NCI-H345 (cell line): ENCODE results near the gene ADGRG1.
A peak's percentile ranks its signal among the peaks of the same experiment; 100 is the strongest.

ENCODE experiments used
- DNase-seq: peaks from one replicate; lab custom pipeline; 2025; lab: John Stamatoyannopoulos, UW

Gene ADGRG1

DNA sequence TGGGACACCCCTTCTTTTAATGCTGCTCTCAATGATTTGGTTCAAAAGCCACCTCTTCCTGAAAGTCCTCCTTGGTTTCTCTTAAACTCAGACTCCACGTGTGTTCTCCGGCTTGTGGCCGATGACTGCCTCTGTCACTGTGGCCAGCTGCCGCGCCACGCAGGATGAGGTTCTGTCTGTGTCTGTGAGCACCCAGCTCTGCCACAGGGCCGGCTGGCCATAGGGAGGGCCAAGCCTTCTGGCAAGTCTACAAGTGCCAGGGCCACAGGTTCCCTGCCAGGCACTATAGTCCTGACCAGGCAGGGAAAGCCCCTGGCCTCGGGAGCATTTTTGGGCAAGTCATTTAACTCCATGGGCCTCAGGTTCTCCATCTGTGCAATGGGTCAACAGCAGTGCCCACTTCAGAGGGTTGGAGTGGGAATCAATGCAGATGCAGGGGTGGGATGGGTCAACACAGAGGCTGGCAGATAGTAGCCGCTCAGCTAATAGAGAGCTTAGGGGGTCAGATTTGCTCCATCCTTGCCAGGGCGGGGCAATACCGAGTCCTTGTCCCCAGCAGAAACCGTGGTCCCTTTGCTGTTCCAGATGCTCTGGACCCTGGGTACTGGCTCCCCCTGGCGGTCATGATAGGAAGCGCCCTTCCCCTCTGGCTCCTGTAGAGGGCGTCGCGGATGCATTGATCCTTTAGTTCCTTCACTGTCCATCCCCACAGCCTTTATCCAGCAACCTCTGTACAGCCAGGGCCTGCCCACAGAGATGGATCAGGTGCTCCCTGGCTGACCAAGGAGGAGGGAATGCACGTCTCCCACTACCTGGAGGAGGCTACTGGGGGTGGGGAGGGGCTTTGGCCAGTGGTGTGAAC is 20.4 kb downstream of the ADGRG1 start:
- peak; percentile 44 for DNase-seq

GRCh38 chr16:57649443-57649751 is 21.0 kb downstream of the ADGRG1 start:
- no peak for DNase-seq

DNA sequence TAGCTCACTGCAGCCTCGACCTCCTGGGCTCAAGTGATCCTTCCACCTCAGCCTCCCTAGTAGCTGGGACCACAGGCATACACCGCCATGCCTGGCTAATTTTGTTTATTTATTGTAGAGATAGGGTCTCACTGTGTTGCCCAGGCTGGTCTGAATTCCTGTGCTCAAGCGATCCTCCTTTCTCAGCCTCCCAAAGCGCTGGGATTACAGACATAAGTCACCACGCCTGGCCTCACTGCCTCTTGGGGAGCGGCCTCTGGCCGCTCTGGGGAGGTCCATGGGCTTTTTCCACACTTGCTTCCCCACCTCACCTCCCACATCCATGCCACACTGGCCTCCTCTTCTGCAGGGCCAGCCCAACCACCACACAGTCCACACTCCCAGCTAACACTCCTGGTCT is 21.4 kb downstream of the ADGRG1 start:
- no peak for DNase-seq

DNA sequence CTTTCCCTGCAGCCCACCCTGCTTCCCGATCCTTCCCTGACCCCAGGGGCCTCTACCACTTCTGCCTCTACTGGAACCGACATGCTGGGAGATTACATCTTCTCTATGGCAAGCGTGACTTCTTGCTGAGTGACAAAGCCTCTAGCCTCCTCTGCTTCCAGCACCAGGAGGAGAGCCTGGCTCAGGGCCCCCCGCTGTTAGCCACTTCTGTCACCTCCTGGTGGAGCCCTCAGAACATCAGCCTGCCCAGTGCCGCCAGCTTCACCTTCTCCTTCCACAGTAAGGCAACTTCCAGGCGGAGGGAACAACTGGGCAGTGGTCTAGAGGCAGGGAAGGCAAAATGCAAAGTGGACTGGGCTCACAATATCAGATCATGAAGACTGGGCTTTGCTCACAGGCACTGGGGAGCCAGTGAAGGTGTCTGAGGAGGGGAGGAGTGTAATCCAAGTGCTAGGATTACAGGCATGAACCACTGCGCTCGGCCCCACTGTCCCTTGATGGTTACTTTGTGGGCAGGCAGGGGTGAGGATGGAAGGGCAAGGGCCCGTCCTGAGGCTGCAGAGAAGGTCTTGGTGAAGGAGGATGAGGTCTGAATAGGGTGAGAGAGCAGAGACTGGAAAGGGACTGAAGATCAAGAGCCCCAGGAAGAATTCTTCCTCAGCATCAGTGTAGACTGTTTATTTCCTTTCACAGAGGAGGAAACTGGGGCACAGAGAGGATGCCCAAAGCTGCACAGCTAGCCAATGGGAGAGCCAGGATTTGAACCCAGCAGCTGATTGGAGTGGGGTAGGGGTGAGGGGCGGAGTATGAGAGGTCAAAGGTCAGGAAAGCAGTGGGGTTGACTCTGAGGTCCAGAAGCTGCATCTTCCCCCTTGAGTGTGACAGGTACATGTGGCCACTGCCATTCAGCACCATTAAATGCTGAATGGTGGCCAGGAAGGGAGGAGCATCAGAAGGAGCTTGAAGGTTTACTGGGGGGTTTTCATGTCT is 23.2 kb downstream of the ADGRG1 start:
- DNase-seq, result no peak

DNA sequence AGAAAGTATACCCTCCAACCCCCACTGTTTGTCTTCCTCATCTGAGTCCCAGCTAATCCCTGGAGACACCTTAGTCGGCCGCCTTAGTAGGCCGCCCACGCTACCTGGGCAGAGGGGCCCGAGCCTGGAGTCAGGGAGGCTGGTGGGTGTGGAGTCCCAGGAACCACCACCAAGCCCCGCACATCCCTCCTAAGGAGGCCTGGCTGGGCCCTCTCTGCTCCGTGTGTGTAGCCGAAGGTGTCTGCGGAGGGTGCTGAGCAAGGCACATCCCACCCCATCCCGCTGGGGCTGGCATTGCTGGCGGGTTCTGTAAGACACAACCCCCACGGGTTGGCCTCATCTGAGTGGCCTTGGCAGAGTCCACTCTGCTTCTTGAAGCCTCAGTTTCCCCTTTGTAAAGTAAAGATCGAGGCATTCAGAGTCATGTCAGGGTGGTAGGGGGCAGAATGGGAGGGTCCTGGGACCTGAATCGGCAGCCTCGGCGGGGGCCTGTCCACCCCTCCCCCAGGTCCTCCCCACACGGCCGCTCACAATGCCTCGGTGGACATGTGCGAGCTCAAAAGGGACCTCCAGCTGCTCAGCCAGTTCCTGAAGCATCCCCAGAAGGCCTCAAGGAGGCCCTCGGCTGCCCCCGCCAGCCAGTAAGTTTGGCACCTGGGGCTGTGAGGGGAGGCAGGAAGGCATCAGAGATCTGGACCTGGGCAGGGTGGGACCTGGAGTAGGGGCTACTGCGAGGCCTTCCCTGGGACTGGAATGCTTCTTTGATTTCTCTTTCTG is 24.5 kb downstream of the ADGRG1 start:
- DNase-seq, result no peak

- DNase-seq, result peak; percentile 60
Observed at GRCh38 chr16:57653936-57654335, 25.5 kb downstream of the ADGRG1 start.

GRCh38 chr16:57656342-57656955 is 28.0 kb downstream of the ADGRG1 start:
- no peak for DNase-seq

GRCh38 chr16:57657228-57657627 is 28.8 kb downstream of the ADGRG1 start:
- DNase-seq, result no peak

GRCh38 chr16:57658130-57658877 is 29.9 kb downstream of the ADGRG1 start:
- DNase-seq, result no peak

- no peak for DNase-seq
Observed at GRCh38 chr16:57658878-57659674, 30.6 kb downstream of the ADGRG1 start.

DNA sequence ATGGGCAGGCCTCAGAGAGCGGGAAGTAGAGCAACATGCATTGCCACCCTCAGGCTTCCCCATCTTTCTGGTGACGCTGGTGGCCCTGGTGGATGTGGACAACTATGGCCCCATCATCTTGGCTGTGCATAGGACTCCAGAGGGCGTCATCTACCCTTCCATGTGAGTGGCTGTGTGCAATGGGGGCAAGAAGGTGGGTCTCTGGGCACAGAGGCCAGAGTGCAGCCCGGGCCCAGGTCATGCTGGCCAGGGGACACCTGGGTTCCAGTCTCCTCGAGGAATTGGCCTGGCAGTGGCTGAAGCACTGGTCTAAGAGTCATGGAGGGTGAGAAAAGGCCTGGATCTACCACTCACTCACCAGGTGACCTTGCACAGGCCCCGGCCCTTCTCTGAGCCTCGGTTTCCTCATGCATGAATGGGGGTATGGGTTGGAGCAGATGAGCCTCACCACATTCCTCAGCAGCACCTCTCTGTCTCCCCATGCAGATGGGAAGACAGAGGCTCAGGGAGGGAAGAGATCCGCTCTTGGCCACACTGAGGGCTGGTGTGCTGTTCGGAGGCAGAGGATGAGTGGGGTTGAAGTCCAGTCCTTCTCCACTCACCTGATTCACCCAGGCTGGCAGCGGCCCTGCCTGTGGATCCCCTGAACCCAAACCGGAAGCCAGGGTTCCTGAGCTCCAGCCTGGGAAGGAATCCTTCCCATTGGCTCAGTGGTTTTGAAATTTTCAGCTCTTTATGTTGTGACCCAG is 32.5 kb downstream of the ADGRG1 start:
- no peak for DNase-seq

- DNase-seq, result no peak
Observed at GRCh38 chr16:57661510-57661909, 33.1 kb downstream of the ADGRG1 start.

- no peak for DNase-seq
Observed at GRCh38 chr16:57661936-57662906, 33.8 kb downstream of the ADGRG1 start.

GRCh38 chr16:57663436-57663835 is 35.0 kb downstream of the ADGRG1 start:
- DNase-seq, result no peak

DNA sequence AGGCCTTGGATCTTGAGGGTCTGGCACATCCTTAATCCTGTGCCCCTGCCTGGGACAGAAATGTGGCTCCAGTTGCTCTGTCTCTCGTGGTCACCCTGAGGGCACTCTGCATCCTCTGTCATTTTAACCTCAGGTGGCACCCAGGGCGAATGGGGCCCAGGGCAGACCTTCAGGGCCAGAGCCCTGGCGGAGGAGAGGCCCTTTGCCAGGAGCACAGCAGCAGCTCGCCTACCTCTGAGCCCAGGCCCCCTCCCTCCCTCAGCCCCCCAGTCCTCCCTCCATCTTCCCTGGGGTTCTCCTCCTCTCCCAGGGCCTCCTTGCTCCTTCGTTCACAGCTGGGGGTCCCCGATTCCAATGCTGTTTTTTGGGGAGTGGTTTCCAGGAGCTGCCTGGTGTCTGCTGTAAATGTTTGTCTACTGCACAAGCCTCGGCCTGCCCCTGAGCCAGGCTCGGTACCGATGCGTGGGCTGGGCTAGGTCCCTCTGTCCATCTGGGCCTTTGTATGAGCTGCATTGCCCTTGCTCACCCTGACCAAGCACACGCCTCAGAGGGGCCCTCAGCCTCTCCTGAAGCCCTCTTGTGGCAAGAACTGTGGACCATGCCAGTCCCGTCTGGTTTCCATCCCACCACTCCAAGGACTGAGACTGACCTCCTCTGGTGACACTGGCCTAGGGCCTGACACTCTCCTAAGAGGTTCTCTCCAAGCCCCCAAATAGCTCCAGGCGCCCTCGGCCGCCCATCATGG is 35.7 kb downstream of the ADGRG1 start:
- DNase-seq, result no peak

GRCh38 chr16:57664662-57665025 is 36.2 kb downstream of the ADGRG1 start:
- no peak for DNase-seq

GRCh38 chr16:57665541-57665940 is 37.1 kb downstream of the ADGRG1 start:
- no peak for DNase-seq
